Astrocyte (in vitro differentiated cells and primary cell): ENCODE results near the gene HNRNPCL1. TPM values are rescaled to one million over a fixed set of nuclear protein-coding genes. Genes with fewer than 3 reads are reported as not detected.
"Not testable (repeated sequence)": the region's sequence is repeated elsewhere in the genome, so short reads cannot be mapped to it uniquely, and the experiment has no call there.

ENCODE experiments used
- DNase-seq: peaks from one replicate; pipeline ENCODE4 v3.0.0-alpha.2; 2010; ENCODE audit warnings: low read depth
- FAIRE-seq: peaks from 2 replicates; lab custom pipeline; 2011; peaks lifted over from hg19 to GRCh38; lab: Jason Lieb, UNC
- H2AFZ ChIP-seq: 2 replicates; pipeline ENCODE4 v1.6.0; 2012; ENCODE audit warnings: low read depth, low read length, inconsistent platforms
- H3K27ac ChIP-seq: 2 replicates; pipeline ENCODE4 v1.5.1; 2011; ENCODE audit warnings: low read depth, low read length, inconsistent platforms
- H3K27me3 ChIP-seq: 2 replicates; pipeline ENCODE4 v1.6.0; 2011; ENCODE audit warnings: low read length, inconsistent platforms; ENCODE audit not compliant: insufficient read depth
- H3K36me3 ChIP-seq: 2 replicates; pipeline ENCODE4 v1.5.1; 2011; ENCODE audit warnings: low read length, inconsistent platforms; ENCODE audit not compliant: insufficient read depth
- H3K4me1 ChIP-seq: 2 replicates; pipeline ENCODE4 v1.5.1; 2011; ENCODE audit warnings: low read length, inconsistent platforms; ENCODE audit not compliant: insufficient read depth
- H3K4me2 ChIP-seq: 2 replicates; pipeline ENCODE4 v1.6.0; 2012; ENCODE audit warnings: low read length, inconsistent platforms
- H3K4me3 ChIP-seq: 2 replicates; pipeline ENCODE4 v1.5.1; 2011; ENCODE audit warnings: low read depth, mild to moderate bottlenecking, low read length, inconsistent platforms; ENCODE audit not compliant: insufficient read depth
- H3K79me2 ChIP-seq: 2 replicates; pipeline ENCODE4 v1.6.0; 2012; ENCODE audit warnings: mild to moderate bottlenecking, low read length, inconsistent platforms; ENCODE audit not compliant: insufficient read depth
- H3K9ac ChIP-seq: 2 replicates; pipeline ENCODE4 v1.6.0; 2012; ENCODE audit warnings: mild to moderate bottlenecking, low read length, inconsistent platforms
- H3K9me3 ChIP-seq: 2 replicates; pipeline ENCODE4 v1.5.1; 2012; ENCODE audit warnings: low read depth, mild to moderate bottlenecking, low read length, inconsistent platforms; ENCODE audit not compliant: insufficient read depth
- H4K20me1 ChIP-seq: 2 replicates; pipeline ENCODE4 v1.6.0; 2012; ENCODE audit warnings: low read length, inconsistent platforms; ENCODE audit not compliant: insufficient read depth
- H3K27ac Mint-ChIP-seq: one replicate; pipeline ENCODE4 v1.8.0; 2021; ENCODE audit warnings: mild to moderate bottlenecking, mixed read lengths; ENCODE audit not compliant: unreplicated experiment
- H3K27me3 Mint-ChIP-seq: one replicate; pipeline ENCODE4 v1.8.0; 2021; ENCODE audit warnings: low read depth, mixed read lengths; ENCODE audit not compliant: unreplicated experiment
- H3K36me3 Mint-ChIP-seq: one replicate; pipeline ENCODE4 v1.8.0; 2021; ENCODE audit warnings: low read depth, mixed read lengths; ENCODE audit not compliant: unreplicated experiment
- H3K4me1 Mint-ChIP-seq: one replicate; pipeline ENCODE4 v1.8.0; 2021; ENCODE audit warnings: low read depth, mixed read lengths; ENCODE audit not compliant: unreplicated experiment
- H3K4me3 Mint-ChIP-seq: one replicate; pipeline ENCODE4 v1.8.0; 2021; ENCODE audit warnings: mild to moderate bottlenecking, moderate library complexity, mixed read lengths; ENCODE audit not compliant: unreplicated experiment
- H3K9me3 Mint-ChIP-seq: one replicate; pipeline ENCODE4 v1.8.0; 2021; ENCODE audit warnings: mild to moderate bottlenecking, mixed read lengths; ENCODE audit not compliant: unreplicated experiment
- CTCF ChIP-seq: IDR thresholded peaks from 2 replicates; pipeline ENCODE4 v1.5.1; 2011; ENCODE audit warnings: low read depth, mild to moderate bottlenecking, inconsistent platforms, low read length, moderate library complexity; ENCODE audit not compliant: insufficient read depth
- EZH2 ChIP-seq: IDR thresholded peaks from 2 replicates; pipeline ENCODE4 v1.6.1; 2012; ENCODE audit warnings: mild to moderate bottlenecking, low read length, inconsistent platforms; ENCODE audit not compliant: insufficient read depth
- total RNA-seq: library from RNA; stranded (reverse); gene quantifications from 2 replicates; pipeline ENCODE4 v1.2.1, GENCODE V29; 2021

HNRNPCL1 gene
- total RNA-seq, 1 donor from 2014 or later = not detected

GRCh38 chr1:12851779-12852178 lies 3.3 kb upstream of the HNRNPCL1 start:
- no peak for DNase-seq
- no peak overlapping the region for H3K4me2 ChIP-seq
- no peaks in the 10 kb centered on the region for H3K27me3 ChIP-seq
- no peak for FAIRE-seq
- H3K9me3 ChIP-seq = peaks cover 3% of the 10 kb centered on the region
- no peak overlapping the region for H3K27ac Mint-ChIP-seq
- TF ChIP-seq EZH2 = no peak
- no peak for TF ChIP-seq CTCF
- H3K9ac ChIP-seq = no peak overlapping the region
- H3K4me1 Mint-ChIP-seq = no peaks in the 10 kb centered on the region
- H4K20me1 ChIP-seq = no peaks in the 10 kb centered on the region
- H3K4me1 ChIP-seq = no peaks in the 10 kb centered on the region
- H3K36me3 Mint-ChIP-seq = no peaks in the 10 kb centered on the region
- no peaks in the 10 kb centered on the region for H3K79me2 ChIP-seq
- H3K9me3 Mint-ChIP-seq = peaks cover 1% of the 10 kb centered on the region
- H3K4me3 Mint-ChIP-seq = no peak overlapping the region
- no peak overlapping the region for H3K27ac ChIP-seq
- no peak overlapping the region for H3K4me3 ChIP-seq
- H2AFZ ChIP-seq = no peak overlapping the region
- no peaks in the 10 kb centered on the region for H3K36me3 ChIP-seq
- no peaks in the 10 kb centered on the region for H3K27me3 Mint-ChIP-seq

GRCh38 chr1:12833251-12833650 lies 15.3 kb downstream of the HNRNPCL1 start:
- DNase-seq, H3K9me3 ChIP-seq, H3K4me1 Mint-ChIP-seq, H3K27ac Mint-ChIP-seq, H3K79me2 ChIP-seq, H3K4me3 Mint-ChIP-seq, H3K36me3 Mint-ChIP-seq, FAIRE-seq, H3K4me2 ChIP-seq, H3K27me3 ChIP-seq, H2AFZ ChIP-seq, H3K36me3 ChIP-seq, H3K27me3 Mint-ChIP-seq, H3K9ac ChIP-seq, H3K4me3 ChIP-seq, H4K20me1 ChIP-seq, H3K27ac ChIP-seq, H3K4me1 ChIP-seq, H3K9me3 Mint-ChIP-seq: not testable (repeated sequence)

GRCh38 chr1:12831310-12831709 lies 17.2 kb downstream of the HNRNPCL1 start, which contains the start of gene PRAMEF11:
TSS of gene PRAMEF11 (minus strand) at chr1:12831410. CDS start at chr1:12828789, 2,621 bp downstream.
- H2AFZ ChIP-seq, H3K4me2 ChIP-seq, H3K4me1 ChIP-seq, H3K4me3 ChIP-seq, H3K9me3 Mint-ChIP-seq, H3K27ac ChIP-seq, H3K4me1 Mint-ChIP-seq, DNase-seq, H3K27ac Mint-ChIP-seq, FAIRE-seq, H3K9ac ChIP-seq, H3K36me3 ChIP-seq, H3K27me3 ChIP-seq, H3K36me3 Mint-ChIP-seq, H4K20me1 ChIP-seq, H3K4me3 Mint-ChIP-seq, H3K9me3 ChIP-seq, H3K27me3 Mint-ChIP-seq, H3K79me2 ChIP-seq: not testable (repeated sequence)

GRCh38 chr1:12819061-12819460 lies 29.5 kb downstream of the HNRNPCL1 start:
- H3K4me1 Mint-ChIP-seq, H4K20me1 ChIP-seq, H3K9me3 Mint-ChIP-seq, H3K36me3 ChIP-seq, H3K9ac ChIP-seq, H2AFZ ChIP-seq, H3K4me3 ChIP-seq, H3K27ac ChIP-seq, H3K79me2 ChIP-seq, H3K4me1 ChIP-seq, H3K4me3 Mint-ChIP-seq, H3K27me3 Mint-ChIP-seq, H3K27ac Mint-ChIP-seq, FAIRE-seq, H3K27me3 ChIP-seq, H3K9me3 ChIP-seq, H3K36me3 Mint-ChIP-seq, DNase-seq, H3K4me2 ChIP-seq: not testable (repeated sequence)
